OCI-M1 (cell line): ENCODE results near the gene LYRM4.
A peak's percentile ranks its signal among the peaks of the same experiment; 100 is the strongest.

Source experiments
- DNase-seq: peaks from one replicate; lab custom pipeline; 2025; lab: John Stamatoyannopoulos, UW

LYRM4 gene

GRCh38 chr6:5260661-5261544, at the start of gene LYRM4, which contains the start of gene FARS2:
TSS of gene LYRM4 (minus strand) at chr6:5260950. CDS start at chr6:5260733, 217 bp downstream.
TSS of gene FARS2 (plus strand) at chr6:5261513.
- peak; percentile 97 for DNase-seq

GRCh38 chr6:5308066-5308465, 47.3 kb upstream of the LYRM4 start:
- no peak for DNase-seq

DNA sequence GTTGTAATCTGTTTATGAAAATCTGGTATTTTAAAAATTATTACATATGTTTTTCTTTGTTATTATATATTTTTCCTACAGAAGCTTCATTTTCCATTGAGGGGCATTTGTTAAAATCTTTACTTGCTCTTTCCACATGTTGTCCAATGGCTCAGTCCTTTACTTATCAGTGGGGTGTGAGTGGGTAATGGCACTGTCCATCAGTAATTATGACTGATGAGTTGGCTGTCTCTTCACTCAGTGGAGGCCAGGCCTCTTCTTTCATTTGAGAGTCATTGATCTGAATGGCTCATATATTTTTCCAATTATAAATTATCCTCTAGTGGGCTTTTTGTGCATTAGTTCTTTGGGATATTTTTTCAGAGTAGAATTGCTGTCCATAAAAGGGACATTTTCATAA, 46.3 kb upstream of the LYRM4 start:
- DNase-seq = no peak

DNA sequence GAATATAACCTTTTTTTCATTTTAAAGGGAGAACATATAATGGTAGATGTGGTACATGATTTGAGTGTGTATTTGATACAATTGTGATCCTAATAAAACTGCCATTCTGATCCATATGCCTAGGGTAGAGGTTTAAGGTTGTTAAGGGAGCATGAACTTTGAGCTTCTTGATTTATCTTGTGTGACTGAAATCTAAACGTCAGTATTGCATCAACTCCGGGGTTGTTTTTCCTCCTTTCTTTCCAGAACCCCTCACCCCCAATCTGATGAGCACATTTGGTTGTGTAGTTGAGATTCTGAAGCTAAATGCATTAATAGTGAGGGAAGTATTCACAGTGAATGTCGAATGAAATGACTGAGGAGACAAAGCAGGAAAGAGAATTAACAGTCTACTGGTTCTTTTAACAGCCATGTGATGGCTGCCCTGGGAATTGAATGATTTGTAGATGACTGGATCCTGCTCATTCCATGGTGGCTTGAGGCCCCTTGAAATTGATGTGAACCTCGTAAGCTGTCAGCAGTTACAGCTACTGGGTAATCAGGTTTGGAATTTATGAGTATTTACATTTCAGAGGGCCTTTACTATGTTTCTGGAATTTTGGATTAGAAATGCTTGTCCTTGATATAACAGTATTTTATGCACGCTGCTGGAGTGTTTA, 45.3 kb upstream of the LYRM4 start:
- no peak for DNase-seq

GRCh38 chr6:5303682-5304081, 42.9 kb upstream of the LYRM4 start:
- no peak for DNase-seq

GRCh38 chr6:5302995-5303622, 42.4 kb upstream of the LYRM4 start:
- no peak for DNase-seq

- peak; percentile 81 for DNase-seq
Measured at GRCh38 chr6:5302220-5302946, 41.6 kb upstream of the LYRM4 start.

DNA sequence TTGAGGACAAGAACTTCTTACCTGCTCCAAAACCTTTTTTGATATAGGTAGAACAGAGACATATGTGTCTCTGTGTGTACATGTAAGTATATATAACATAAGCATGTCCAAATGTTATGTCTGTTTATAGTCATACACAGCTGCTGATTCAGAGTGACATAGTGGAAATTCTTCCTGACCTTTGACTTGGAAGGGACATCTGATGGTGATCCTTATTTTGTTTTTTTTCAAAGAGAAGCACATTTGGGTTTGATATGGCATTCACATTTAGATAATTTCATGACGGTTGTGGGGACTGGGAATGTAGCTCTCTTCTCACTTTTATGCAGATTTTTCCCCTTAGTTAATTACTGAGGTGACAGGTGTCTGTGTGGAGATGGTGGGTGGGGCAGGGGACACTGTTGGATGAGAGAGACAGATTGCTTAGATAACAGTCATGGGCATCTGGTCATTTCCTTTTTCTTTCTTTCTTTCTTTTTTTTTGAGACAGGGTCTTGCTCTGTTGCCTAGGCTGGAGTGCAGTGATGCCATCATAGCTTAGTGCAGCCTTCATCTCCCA, 39.5 kb upstream of the LYRM4 start:
- DNase-seq = peak; percentile 25

DNA sequence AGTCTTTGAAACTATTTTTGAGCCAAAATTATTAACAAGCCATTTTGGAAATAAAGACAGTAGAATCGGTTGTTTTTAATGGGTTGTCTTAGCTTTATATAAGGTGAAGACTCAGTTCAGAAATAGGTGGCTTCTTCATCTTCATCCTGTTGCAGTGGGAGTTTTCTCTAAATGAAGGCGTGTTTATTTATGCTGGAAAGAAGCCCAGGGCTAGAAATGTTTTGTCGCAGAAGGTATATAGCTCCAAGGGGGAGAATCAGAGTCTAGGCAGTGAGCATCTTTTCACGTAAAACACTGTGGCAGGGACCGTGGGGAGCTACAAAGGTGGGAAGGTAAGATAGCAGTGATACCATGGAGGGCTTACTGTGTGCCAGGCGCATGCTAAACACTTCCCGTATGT, 34.9 kb upstream of the LYRM4 start:
- DNase-seq = no peak

DNA sequence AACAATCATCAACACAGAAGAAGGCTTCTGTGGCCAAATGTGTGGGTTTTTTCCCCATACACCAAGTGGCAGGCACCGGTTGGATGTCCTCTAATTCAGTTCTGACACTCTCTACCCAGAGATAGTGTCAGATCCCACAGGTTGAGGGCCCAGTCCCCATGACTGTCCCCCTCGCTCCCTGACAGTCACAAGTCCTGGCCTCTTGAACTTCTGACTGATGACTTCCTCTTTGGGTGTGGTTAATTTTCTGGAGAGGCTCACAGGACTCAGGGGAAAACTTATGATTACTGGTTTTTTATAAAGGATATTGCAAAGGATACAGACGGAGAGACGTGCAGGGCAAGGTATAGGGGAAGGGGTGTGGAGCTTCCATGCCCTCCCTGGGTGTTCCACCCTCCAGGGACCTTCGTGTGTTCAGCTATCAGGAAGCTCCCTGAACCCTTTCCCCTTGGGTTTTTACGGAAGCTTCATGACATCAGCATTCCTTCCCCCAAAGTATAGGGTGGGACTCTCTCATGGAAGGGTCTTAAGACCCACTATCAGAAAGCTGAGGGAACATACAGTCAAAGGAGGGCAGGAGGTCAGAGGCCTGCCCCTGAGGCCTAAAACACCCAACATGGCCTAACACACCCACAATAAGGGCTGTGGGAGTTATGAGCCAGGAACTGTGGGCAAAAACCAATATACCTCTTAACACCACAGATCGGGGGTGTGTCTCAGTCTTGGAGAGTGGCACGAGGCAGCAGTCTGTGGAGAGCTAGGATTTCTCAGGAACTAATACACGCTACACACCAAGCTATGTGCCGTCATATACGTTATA, 33.9 kb upstream of the LYRM4 start:
- DNase-seq = peak; percentile 61

DNA sequence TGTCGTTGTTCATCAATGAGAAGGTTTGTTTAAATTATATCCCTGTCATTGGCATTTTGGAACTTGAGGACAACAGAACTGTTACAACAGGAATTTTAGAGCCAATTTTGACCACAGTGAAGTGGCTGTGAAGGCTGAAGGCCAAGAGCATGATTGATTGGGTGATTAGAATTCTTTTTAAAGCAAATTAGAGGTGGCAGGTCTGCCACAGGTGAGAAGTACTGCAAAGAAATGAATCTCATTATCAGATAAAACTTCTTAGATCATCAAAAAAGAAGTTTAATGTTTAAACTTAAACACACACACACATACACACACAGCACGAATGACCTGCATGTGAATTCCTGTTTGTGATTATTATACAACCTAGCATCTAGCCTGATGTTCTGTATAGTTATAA, 32.9 kb upstream of the LYRM4 start:
- DNase-seq = no peak

DNA sequence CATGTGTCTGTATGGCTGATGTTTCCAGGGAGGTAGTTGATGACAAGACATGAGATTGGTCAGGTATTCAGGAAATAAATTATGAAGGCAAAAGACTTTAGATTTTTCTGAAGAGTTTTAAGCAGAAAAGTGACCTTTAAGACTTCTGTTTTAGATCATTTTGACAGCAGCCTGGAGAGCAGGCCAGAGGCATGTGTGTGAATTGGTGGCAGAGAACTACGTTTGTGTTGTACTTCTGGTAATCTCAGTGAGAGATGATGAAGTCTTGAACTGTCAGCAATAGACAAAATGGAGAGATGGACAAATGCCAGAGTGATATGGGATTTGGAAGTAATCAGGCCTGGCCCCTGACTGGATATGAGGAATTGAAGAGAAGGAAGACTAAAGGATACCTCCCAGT, 31.4 kb upstream of the LYRM4 start:
- no peak for DNase-seq

DNA sequence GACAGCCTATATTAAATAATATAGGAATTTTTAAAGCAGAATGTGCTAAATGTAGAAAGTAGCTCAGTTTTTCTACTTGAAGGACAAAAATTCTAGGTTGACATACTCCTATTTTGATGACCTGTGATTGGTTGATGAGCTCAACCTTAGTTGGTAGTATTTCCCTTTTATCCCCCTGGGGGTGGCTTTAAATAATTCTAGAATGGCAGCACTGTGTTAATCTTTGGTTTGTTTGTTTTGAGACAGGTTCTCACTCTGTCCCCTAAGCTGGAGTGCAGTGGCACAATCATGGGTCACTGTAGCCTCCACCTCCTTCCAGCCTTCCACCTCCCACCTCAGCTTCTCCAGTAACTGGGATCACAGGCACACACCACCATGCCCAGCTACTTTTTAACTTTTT, 29.8 kb upstream of the LYRM4 start:
- no peak for DNase-seq

- DNase-seq = no peak
Measured at GRCh38 chr6:5290097-5290496, 29.3 kb upstream of the LYRM4 start.

DNA sequence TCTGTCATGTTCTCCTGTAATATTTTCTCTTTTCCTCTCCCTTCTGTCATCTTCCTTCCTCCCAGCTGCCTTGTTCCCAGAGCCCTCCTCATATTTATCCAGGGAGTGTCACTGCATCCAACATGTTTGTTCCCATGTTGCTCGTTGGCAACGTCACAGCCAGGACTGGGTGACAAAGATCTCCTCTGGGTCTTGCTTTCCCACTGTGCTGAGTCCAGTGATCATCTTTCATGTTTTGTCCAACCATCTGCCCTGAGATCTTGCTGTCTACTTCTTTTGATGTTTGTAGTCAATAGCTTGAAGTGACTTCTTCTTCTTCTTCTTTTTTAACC, 27.2 kb upstream of the LYRM4 start:
- no peak for DNase-seq

DNA sequence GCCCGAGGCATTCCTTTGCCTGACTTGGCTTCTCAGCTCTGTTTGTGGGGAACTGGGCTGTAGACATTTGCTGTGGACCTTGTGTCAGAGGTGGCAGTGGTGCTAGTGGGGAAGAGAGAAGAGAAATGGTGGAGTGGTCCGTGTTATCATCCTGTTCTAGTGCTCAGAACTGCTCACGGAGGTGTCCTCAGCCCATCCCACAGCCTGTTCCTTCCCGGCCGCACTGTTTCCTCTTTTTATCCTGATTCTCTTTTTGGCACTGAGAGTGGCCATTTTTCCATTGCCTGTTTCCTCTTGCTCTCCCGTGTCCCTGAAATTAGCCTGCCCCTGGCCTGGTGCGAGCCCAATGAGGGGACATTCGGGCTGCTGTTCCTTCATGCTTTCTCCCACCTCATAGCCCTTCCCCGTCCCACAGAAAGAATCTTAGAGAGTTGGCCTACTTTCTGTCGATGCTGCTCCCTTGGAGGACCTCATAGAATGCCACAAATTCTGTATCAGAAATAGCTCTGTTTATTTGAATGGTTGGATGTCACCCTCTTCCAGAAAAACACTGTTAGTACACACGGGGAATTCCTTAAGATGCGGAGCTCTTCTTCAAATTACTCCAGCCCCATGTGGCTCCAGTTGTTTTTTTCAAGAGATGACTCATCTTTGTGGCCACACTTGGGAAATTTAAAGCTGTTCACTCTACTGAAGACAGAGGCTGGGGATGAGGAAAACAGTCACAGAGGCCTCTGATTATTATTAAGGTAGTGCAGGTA, 26.6 kb upstream of the LYRM4 start:
- DNase-seq = no peak

DNA sequence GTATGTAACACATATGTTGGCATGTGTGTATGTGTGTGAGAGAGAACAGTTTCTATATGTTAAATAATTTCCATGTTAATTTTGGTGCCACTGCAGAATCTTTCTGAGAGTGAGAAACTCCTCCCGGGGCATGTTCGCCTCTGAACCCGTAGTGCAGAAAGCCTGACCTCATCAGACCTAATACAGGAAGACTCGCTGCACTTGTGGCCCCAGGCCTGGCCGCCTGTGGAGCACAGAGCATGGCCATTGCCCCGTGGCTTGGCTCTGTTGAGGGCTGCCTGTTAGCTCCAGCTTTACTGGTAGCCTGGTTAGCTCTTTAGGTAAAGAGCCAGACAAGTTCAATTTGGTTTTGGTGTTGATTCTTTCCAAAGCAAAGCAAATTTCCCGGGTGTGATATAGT, 26.0 kb upstream of the LYRM4 start:
- DNase-seq = no peak

GRCh38 chr6:5285526-5285925, 24.8 kb upstream of the LYRM4 start:
- no peak for DNase-seq

DNA sequence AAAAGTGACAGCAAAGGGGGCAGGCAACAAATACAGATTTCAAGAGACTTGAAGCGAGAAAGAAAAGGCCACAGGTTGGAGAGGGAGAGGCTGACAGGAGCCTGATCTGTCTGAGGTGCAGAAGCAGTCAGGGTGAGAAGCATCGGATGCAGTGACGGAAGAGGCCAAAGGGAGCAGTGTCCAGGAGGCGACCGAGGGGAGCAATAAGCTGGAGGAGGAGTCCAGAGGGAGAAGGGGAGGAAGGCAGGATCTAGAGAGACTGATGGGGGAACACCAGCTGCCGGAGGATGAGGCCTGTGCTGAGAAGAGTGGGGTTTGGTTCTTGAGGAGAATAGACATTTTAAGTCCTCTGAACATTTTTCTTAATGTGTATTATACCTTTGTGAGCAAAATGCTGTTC, 24.3 kb upstream of the LYRM4 start:
- no peak for DNase-seq

DNA sequence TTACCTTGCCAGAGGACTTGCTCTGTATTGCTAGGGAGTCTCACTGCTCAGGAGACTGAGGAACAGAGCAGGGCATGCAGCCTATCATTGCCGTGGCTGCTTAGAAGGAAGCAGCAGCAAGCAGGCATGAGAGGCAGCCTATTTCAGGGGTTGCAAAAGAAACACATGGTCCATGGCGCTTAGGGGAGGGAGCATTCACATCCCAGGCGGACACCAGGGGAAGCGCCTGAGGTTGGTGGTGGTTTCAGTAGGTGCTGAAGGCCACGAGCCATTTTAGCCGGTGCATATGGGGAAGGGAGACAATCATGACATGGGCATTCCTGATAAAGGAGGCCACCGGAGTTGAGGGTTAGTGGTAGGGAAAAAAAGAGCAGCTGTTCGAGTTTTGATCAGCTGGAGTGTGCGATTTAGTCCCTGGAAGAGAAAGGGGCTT, 21.5 kb upstream of the LYRM4 start:
- DNase-seq = peak; percentile 77
